ENCODE data around the gene SCLY. TPM values are rescaled to one million over a fixed set of nuclear protein-coding genes. Genes with fewer than 3 reads are reported as not detected.

SCLY gene
- polyA plus RNA-seq, 1 of the 3 experiments (the other 2 are of a cell fraction): 20.9 TPM

GRCh38 chr2:238031751-238032150, 29.1 kb upstream of the SCLY start:
- no peaks in the 10 kb centered on the region for H3F3A ChIP-seq (replicated peaks; ENCODE audit: insufficient read depth)
- H3K9ac ChIP-seq: no peak overlapping the region
- no peak overlapping the region for H3K4me3 ChIP-seq (ENCODE audit: low read depth in 2 of 2, low read length in 1 of 2)
- POLR2A ChIA-PET: no interaction called here
- no peaks in the 10 kb centered on the region for H3K9me2 ChIP-seq
- DNase-seq: no peak
- no peak overlapping the region for H3K4me2 ChIP-seq
- H2AFZ ChIP-seq (ENCODE audit: low read depth): no peak overlapping the region
- H4K20me1 ChIP-seq (ENCODE audit: insufficient read depth): no peaks in the 10 kb centered on the region
- H3K27ac ChIP-seq (ENCODE audit: low read depth in 2 of 2, low read length in 1 of 2): no peak overlapping the region
- H3K36me3 ChIP-seq (replicated peaks in 1 of 2; ENCODE audit: control insufficient read depth in 1 of 2, insufficient read depth in 2 of 2, low read length in 1 of 2): peaks cover 31 to 40% of the 10 kb centered on the region in 2 experiments
- CTCF ChIA-PET: no interaction called here
- TF ChIP-seq FOXJ3 (CRISPR knock-in tag; IDR thresholded peaks at IDR 0.05): no peak
- TF ChIP-seq EZH2phosphoT487 (IDR thresholded peaks at IDR 0.05; ENCODE audit: borderline replicate concordance, low read depth): no peak
- TF ChIP-seq POLR2AphosphoS5 (IDR thresholded peaks at IDR 0.05; ENCODE audit: low read depth, low read length): no peak
- TF ChIP-seq GABPA (IDR thresholded peaks at IDR 0.05; ENCODE audit: low read depth): no peak
- TF ChIP-seq, protein P1, sequence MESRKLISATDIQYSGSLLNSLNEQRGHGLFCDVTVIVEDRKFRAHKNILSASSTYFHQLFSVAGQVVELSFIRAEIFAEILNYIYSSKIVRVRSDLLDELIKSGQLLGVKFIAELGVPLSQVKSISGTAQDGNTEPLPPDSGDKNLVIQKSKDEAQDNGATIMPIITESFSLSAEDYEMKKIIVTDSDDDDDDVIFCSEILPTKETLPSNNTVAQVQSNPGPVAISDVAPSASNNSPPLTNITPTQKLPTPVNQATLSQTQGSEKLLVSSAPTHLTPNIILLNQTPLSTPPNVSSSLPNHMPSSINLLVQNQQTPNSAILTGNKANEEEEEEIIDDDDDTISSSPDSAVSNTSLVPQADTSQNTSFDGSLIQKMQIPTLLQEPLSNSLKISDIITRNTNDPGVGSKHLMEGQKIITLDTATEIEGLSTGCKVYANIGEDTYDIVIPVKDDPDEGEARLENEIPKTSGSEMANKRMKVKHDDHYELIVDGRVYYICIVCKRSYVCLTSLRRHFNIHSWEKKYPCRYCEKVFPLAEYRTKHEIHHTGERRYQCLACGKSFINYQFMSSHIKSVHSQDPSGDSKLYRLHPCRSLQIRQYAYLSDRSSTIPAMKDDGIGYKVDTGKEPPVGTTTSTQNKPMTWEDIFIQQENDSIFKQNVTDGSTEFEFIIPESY (IDR thresholded peaks at IDR 0.05; ENCODE audit: borderline replicate concordance, low read depth): no peak
- TF ChIP-seq SIN3A (IDR thresholded peaks at IDR 0.05; ENCODE audit: borderline replicate concordance, low read depth, low read length): no peak
- TF ChIP-seq, protein P2, sequence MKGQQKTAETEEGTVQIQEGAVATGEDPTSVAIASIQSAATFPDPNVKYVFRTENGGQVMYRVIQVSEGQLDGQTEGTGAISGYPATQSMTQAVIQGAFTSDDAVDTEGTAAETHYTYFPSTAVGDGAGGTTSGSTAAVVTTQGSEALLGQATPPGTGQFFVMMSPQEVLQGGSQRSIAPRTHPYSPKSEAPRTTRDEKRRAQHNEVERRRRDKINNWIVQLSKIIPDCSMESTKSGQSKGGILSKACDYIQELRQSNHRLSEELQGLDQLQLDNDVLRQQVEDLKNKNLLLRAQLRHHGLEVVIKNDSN (IDR thresholded peaks at IDR 0.05; ENCODE audit: borderline replicate concordance, low read depth): no peak
- TF ChIP-seq, protein P3, sequence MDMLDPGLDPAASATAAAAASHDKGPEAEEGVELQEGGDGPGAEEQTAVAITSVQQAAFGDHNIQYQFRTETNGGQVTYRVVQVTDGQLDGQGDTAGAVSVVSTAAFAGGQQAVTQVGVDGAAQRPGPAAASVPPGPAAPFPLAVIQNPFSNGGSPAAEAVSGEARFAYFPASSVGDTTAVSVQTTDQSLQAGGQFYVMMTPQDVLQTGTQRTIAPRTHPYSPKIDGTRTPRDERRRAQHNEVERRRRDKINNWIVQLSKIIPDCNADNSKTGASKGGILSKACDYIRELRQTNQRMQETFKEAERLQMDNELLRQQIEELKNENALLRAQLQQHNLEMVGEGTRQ (IDR thresholded peaks at IDR 0.05; ENCODE audit: borderline replicate concordance, low read depth, low read length): no peak
- TF ChIP-seq, protein P4, sequence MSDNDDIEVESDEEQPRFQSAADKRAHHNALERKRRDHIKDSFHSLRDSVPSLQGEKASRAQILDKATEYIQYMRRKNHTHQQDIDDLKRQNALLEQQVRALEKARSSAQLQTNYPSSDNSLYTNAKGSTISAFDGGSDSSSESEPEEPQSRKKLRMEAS (IDR thresholded peaks at IDR 0.05; ENCODE audit: low read depth): no peak
- no peak for TF ChIP-seq FOXM1 (IDR thresholded peaks at IDR 0.05; ENCODE audit: low read depth)
- TF ChIP-seq, protein P5, sequence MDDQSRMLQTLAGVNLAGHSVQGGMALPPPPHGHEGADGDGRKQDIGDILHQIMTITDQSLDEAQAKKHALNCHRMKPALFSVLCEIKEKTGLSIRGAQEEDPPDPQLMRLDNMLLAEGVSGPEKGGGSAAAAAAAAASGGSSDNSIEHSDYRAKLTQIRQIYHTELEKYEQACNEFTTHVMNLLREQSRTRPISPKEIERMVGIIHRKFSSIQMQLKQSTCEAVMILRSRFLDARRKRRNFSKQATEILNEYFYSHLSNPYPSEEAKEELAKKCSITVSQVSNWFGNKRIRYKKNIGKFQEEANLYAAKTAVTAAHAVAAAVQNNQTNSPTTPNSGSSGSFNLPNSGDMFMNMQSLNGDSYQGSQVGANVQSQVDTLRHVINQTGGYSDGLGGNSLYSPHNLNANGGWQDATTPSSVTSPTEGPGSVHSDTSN (IDR thresholded peaks at IDR 0.05): no peak
- H3K79me2 ChIP-seq (ENCODE audit: insufficient read depth): no peaks in the 10 kb centered on the region
- H3K27me3 ChIP-seq (ENCODE audit: insufficient read depth): no peaks in the 10 kb centered on the region
- no peaks in the 10 kb centered on the region for H3K9me3 ChIP-seq
- 99% methylated on average over 4 of the region's 4 CpGs for WGBS (ENCODE audit: low lambda C conversion rate)
- no peaks in the 10 kb centered on the region; a peak in 1 of 4 replicates for H3K4me1 ChIP-seq (ENCODE audit: control insufficient read depth in 1 of 2, insufficient read depth in 2 of 2, low read depth in 1 of 2, low read length in 1 of 2)

Data from SK-N-SH (cell line).